Gastroesophageal sphincter (tissue), 4 donors: ENCODE data around the gene TTN. TPM values are rescaled to one million over a fixed set of nuclear protein-coding genes. Genes with fewer than 3 reads are reported as not detected.
A peak's percentile ranks its signal among the peaks of the same experiment; 100 is the strongest.

Experiments
- ATAC-seq: fragments of 150-250 bp; one replicate; pipeline ENCODE4 v1.9.1; 2016; ENCODE audit warnings: mild to moderate bottlenecking, moderate library complexity
- H3K27ac ChIP-seq, 4 donors: fragments of 200-600 bp; sonication (generic) in 3 of 4; 1 replicate in 3 of 4; 2 replicates in 1 of 4; pipeline ENCODE4 v1.5.1; 2016 to 2019
- H3K27me3 ChIP-seq: fragments of 200-600 bp; sonication (generic); one replicate; pipeline ENCODE4 v1.5.1; 2019
- H3K36me3 ChIP-seq, 2 donors: fragments of 200-600 bp; sonication (generic); one replicate each; pipeline ENCODE4 v1.5.1; 2019; ENCODE audit warnings: control low read depth in 1 of 2
- H3K4me1 ChIP-seq, 3 donors: fragments of 200-600 bp; sonication (generic); 1 replicate in 2 of 3; 2 replicates in 1 of 3; pipeline ENCODE4 v1.5.1; 2016 to 2019; ENCODE audit warnings: control low read depth in 2 of 3
- H3K4me3 ChIP-seq, 2 donors: fragments of 200-600 bp; sonication (generic); one replicate each; pipeline ENCODE4 v1.5.1; 2019; ENCODE audit warnings: mild to moderate bottlenecking in 1 of 2, moderate library complexity in 1 of 2
- H3K9me3 ChIP-seq, 3 donors: fragments of 200-600 bp; sonication (generic); one replicate each; pipeline ENCODE4 v1.5.1; 2017 to 2019; ENCODE audit warnings: control low read depth in 2 of 3
- EP300 ChIP-seq: sonication (generic); formaldehyde crosslinking; IDR thresholded peaks from one replicate; pipeline ENCODE4 v1.6.1; 2017; ENCODE audit warnings: antibody characterized with exemption, mild to moderate bottlenecking
- POLR2A ChIP-seq, 2 donors: fragments of 450-650 bp; IDR thresholded peaks; one replicate each; pipeline ENCODE4 v1.6.1; 2017; ENCODE audit warnings: antibody characterized with exemption in 2 of 2, mild to moderate bottlenecking in 2 of 2, moderate library complexity in 1 of 2
- POLR2AphosphoS5 ChIP-seq: sonication (generic); formaldehyde crosslinking; IDR thresholded peaks from one replicate; pipeline ENCODE4 v1.6.1; 2017; ENCODE audit warnings: antibody characterized with exemption
- WGBS, 2 donors: methylation state at CpG; one replicate each; pipeline ENCODE4 v1.1.5; 2018; ENCODE audit warnings: low coverage in 1 of 2; 5-methylcytosine and 5-hydroxymethylcytosine counted together
- total RNA-seq, 4 donors: library from RNA; depleted of rRNA; stranded (reverse); fragments of >200 nt; gene quantifications; one replicate each; pipeline ENCODE4 v1.1.0, GENCODE V29; 2016
- TF ChIP-seq, protein P1 (sequence below), 4 experiments: fragments of 200-600 bp in 2 of 4; fragments of 450-650 bp in 2 of 4; sonication (generic) in 1 of 4; IDR thresholded peaks; one replicate each; pipeline ENCODE4 v1.5.1; 2017 to 2019; ENCODE audit warnings: antibody characterized with exemption in 4 of 4, mild to moderate bottlenecking in 2 of 4, moderate library complexity in 2 of 4

TTN gene
- total RNA-seq, 4 donors from 2014 or later, result 5.0 to 12.8 (median 8.3) TPM

GRCh38 chr2:178819992-178820391 is 12.8 kb upstream of the TTN start:
- 21 to 25% methylated on average over 4 of the region's 4 CpGs for WGBS, 2 donors
- Histone ChIP-seq H3K4me1 (peaks cover 0 to 10% (median 3%) of the 10 kb centered on the region in 3 donors), H3K36me3 (no peaks in the 10 kb centered on the region), H3K27me3 (no peaks in the 10 kb centered on the region), H3K4me3 (no peak overlapping the region), H3K27ac (peak overlapping the region in 1 of 4 donors; percentile 39), H3K9me3 (no peaks in the 10 kb centered on the region)
- ATAC-seq, result no peak
- TF ChIP-seq POLR2A (IDR thresholded peaks at IDR 0.05) (no peak), EP300 (no peak), POLR2AphosphoS5 (no peak)
- TF ChIP-seq, protein P1, sequence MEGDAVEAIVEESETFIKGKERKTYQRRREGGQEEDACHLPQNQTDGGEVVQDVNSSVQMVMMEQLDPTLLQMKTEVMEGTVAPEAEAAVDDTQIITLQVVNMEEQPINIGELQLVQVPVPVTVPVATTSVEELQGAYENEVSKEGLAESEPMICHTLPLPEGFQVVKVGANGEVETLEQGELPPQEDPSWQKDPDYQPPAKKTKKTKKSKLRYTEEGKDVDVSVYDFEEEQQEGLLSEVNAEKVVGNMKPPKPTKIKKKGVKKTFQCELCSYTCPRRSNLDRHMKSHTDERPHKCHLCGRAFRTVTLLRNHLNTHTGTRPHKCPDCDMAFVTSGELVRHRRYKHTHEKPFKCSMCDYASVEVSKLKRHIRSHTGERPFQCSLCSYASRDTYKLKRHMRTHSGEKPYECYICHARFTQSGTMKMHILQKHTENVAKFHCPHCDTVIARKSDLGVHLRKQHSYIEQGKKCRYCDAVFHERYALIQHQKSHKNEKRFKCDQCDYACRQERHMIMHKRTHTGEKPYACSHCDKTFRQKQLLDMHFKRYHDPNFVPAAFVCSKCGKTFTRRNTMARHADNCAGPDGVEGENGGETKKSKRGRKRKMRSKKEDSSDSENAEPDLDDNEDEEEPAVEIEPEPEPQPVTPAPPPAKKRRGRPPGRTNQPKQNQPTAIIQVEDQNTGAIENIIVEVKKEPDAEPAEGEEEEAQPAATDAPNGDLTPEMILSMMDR (IDR thresholded peaks at IDR 0.05), result no peak

GRCh38 chr2:178819147-178819875 is 12.1 kb upstream of the TTN start:
- TF ChIP-seq, protein P1 (IDR thresholded peaks at IDR 0.05), result no peak
- TF ChIP-seq POLR2A (IDR thresholded peaks at IDR 0.05) (no peak), EP300 (no peak), POLR2AphosphoS5 (no peak)
- H3K9me3 ChIP-seq, result no peaks in the 10 kb centered on the region
- no peak overlapping the region for H3K4me3 ChIP-seq
- H3K27ac ChIP-seq, result no peak overlapping the region
- ATAC-seq, result no peak
- H3K27me3 ChIP-seq, result no peaks in the 10 kb centered on the region
- 81 to 86% methylated on average over 1 of the region's 1 CpG for WGBS, 2 donors
- no peaks in the 10 kb centered on the region for H3K36me3 ChIP-seq
- H3K4me1 ChIP-seq, result peaks cover 0 to 10% (median 3%) of the 10 kb centered on the region in 3 donors

- Histone ChIP-seq H3K36me3 (no peaks in the 10 kb centered on the region), H3K27ac (no peak overlapping the region), H3K4me3 (no peak overlapping the region), H3K27me3 (no peaks in the 10 kb centered on the region), H3K9me3 (no peaks in the 10 kb centered on the region), H3K4me1 (peaks cover 0 to 11% (median 0%) of the 10 kb centered on the region in 3 donors)
- 28 to 53% methylated on average over 1 to 2 of the region's 2 CpGs for WGBS, 2 donors
- TF ChIP-seq POLR2AphosphoS5 (no peak), EP300 (no peak), POLR2A (IDR thresholded peaks at IDR 0.05) (no peak)
- TF ChIP-seq, protein P1 (IDR thresholded peaks at IDR 0.05), result no peak
- ATAC-seq, result no peak
Observed at GRCh38 chr2:178811901-178812300, 4.7 kb upstream of the TTN start.

- Histone ChIP-seq H3K4me3 (no peak overlapping the region), H3K9me3 (no peaks in the 10 kb centered on the region), H3K4me1 (peaks cover 0 to 18% (median 0%) of the 10 kb centered on the region in 3 donors), H3K27me3 (no peaks in the 10 kb centered on the region), H3K27ac (no peak overlapping the region), H3K36me3 (no peaks in the 10 kb centered on the region)
- no peak for ATAC-seq
- WGBS, 2 donors, result 87 to 100% methylated on average over 1 to 2 of the region's 2 CpGs
- TF ChIP-seq EP300 (no peak), POLR2A (IDR thresholded peaks at IDR 0.05) (no peak), POLR2AphosphoS5 (no peak)
Observed at GRCh38 chr2:178811045-178811444, 3.8 kb upstream of the TTN start.

DNA sequence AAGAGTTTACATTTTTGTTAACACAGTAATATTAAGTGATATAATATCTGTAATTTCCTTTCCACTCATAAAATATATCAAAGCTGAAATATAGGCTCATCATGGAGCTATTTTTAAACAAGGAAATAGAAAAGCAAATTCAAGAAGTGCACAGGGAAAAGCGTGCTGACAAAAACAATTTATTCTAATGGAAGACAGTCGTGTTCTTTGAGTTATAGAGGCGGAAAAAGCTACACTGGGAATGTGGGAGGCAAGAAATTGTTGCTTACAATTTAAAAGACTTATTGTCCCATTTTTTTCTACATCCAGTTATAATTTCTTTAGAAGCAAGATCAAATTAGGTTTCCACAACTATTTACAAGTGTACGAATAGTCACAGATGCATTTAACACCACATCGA is 3.2 kb upstream of the TTN start:
- peaks cover 0 to 25% (median 0%) of the 10 kb centered on the region in 3 donors for H3K4me1 ChIP-seq
- H3K27me3 ChIP-seq, result no peaks in the 10 kb centered on the region
- no peak for ATAC-seq
- H3K9me3 ChIP-seq, result no peaks in the 10 kb centered on the region
- WGBS, 2 donors, result 77 to 85% methylated on average over 4 to 5 of the region's 5 CpGs
- H3K36me3 ChIP-seq, result no peaks in the 10 kb centered on the region
- H3K4me3 ChIP-seq, result no peak overlapping the region
- TF ChIP-seq POLR2A (IDR thresholded peaks at IDR 0.05), result no peak
- no peak for TF ChIP-seq POLR2AphosphoS5
- no peak for TF ChIP-seq EP300
- H3K27ac ChIP-seq, result no peak overlapping the region

- no peaks in the 10 kb centered on the region for H3K27me3 ChIP-seq
- no peak overlapping the region for H3K4me3 ChIP-seq
- no peak for ATAC-seq
- WGBS, 2 donors, result 71 to 76% methylated on average over 1 of the region's 1 CpG
- H3K27ac ChIP-seq, result no peak overlapping the region
- TF ChIP-seq EP300, result no peak
- TF ChIP-seq, protein P1 (IDR thresholded peaks at IDR 0.05), result no peak
- TF ChIP-seq POLR2A (IDR thresholded peaks at IDR 0.05), result no peak
- TF ChIP-seq POLR2AphosphoS5, result no peak
- no peaks in the 10 kb centered on the region for H3K9me3 ChIP-seq
- H3K36me3 ChIP-seq, result no peaks in the 10 kb centered on the region
- H3K4me1 ChIP-seq, result peaks cover 0 to 25% (median 0%) of the 10 kb centered on the region in 3 donors
Observed at GRCh38 chr2:178806543-178806942, 680 bp downstream of the TTN start.
